ENCODE data around the gene SPEM3.

GRCh38 chr17:7448461-7448860 is 19.8 kb downstream of the SPEM3 start:
- TF ChIP-seq PATZ1 (CRISPR knock-in tag; IDR thresholded peaks at IDR 0.05; ENCODE audit: borderline replicate concordance), result no peak
- TF ChIP-seq RARB (CRISPR knock-in tag; IDR thresholded peaks at IDR 0.05), result no peak
